Lower lobe of right lung (tissue), 2 donors: ENCODE measurements around the gene ASB5. TPM values are rescaled to one million over a fixed set of nuclear protein-coding genes. Genes with fewer than 3 reads are reported as not detected.
A peak's percentile ranks its signal among the peaks of the same experiment; 100 is the strongest.

Source experiments
- ATAC-seq, 2 donors: fragments of 200-7000 bp; cut with Tn5 transposase; one replicate each; pipeline ENCODE4 v1.9.1; 2020 to 2022; ENCODE audit warnings: mild to moderate bottlenecking in 2 of 2, moderate library complexity in 2 of 2
- DNase-seq: peaks from one replicate; pipeline ENCODE4 v3.0.0-alpha.2; 2020
- H3K27ac ChIP-seq: fragments of 200-600 bp; one replicate; pipeline ENCODE4 v1.8.0; 2022
- H3K27me3 ChIP-seq: fragments of 200-600 bp; one replicate; pipeline ENCODE4 v1.8.0; 2022; ENCODE audit warnings: low read depth
- H3K36me3 ChIP-seq: fragments of 200-600 bp; one replicate; pipeline ENCODE4 v1.8.0; 2022; ENCODE audit warnings: mild to moderate bottlenecking
- H3K4me1 ChIP-seq: fragments of 200-600 bp; one replicate; pipeline ENCODE4 v1.8.0; 2022
- H3K4me3 ChIP-seq: fragments of 200-600 bp; one replicate; pipeline ENCODE4 v1.8.0; 2022; ENCODE audit warnings: mild to moderate bottlenecking
- H3K9me3 ChIP-seq: fragments of 200-600 bp; one replicate; pipeline ENCODE4 v1.8.0; 2022
- intact Hi-C: fragments of 100-400 bp; cut with DNase I; formaldehyde crosslinking; loops from one replicate; pipeline ENCODE4 v1.11.0; 2022
- total RNA-seq: library from RNA; stranded (reverse); fragmentation: NEBNext Ultra II Directional; extraction: Animal tissue kit (Norgen Biotek cat#: 25700); gene quantifications from one replicate; pipeline ENCODE4 v1.2.1, GENCODE V29; 2021
- TF ChIP-seq, protein P1 (sequence below): fragments of 200-600 bp; IDR thresholded peaks from one replicate; pipeline ENCODE4 v1.8.0; 2022; ENCODE audit warnings: antibody characterized with exemption, mild to moderate bottlenecking
- donor health status: DM: no; HTN: yes; CAD: no; lungs with severe emphysema.

Gene ASB5
- total RNA-seq, 1 donor from 2014 or later, result not detected

DNA sequence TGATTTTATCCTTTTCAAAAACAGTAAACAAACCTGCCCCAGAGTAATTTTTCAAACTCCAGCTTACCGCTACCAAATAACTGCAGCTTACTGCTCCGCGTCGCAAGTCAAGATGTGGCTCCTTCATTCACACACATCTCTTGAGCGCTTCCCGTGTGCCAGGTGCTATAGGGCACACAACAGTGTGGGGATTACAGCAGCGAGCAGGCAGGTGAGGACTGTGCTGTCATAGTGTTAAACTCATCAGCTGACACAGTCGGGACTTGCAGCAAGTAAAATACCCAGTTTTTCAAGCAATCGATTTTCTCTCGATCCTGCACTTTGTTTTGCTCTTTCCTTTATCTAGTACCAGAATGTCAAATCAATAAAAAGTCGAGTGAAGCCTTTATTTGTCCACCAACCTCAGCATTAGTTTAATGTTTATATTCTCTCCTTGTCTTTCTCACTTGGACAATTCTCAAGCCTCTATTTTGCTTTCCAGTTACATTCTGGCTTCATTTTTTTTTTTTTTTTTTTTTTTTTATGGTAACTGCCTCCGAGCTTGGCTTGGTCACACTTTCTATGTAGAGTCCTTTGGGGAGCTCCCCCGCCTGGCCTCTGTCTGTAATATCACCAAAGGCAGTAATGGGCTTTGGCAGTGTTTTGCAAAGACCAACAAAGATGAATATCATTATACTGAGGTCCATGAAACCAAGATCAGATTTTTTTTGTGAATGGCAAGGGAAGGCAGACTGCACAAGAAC is 8.3 kb upstream of the ASB5 start:
- intact Hi-C loops, result no loop called here
- no peaks in the 10 kb centered on the region for H3K27me3 ChIP-seq
- no peaks in the 10 kb centered on the region for H3K4me1 ChIP-seq
- DNase-seq, result peak; percentile 46
- TF ChIP-seq, protein P1, sequence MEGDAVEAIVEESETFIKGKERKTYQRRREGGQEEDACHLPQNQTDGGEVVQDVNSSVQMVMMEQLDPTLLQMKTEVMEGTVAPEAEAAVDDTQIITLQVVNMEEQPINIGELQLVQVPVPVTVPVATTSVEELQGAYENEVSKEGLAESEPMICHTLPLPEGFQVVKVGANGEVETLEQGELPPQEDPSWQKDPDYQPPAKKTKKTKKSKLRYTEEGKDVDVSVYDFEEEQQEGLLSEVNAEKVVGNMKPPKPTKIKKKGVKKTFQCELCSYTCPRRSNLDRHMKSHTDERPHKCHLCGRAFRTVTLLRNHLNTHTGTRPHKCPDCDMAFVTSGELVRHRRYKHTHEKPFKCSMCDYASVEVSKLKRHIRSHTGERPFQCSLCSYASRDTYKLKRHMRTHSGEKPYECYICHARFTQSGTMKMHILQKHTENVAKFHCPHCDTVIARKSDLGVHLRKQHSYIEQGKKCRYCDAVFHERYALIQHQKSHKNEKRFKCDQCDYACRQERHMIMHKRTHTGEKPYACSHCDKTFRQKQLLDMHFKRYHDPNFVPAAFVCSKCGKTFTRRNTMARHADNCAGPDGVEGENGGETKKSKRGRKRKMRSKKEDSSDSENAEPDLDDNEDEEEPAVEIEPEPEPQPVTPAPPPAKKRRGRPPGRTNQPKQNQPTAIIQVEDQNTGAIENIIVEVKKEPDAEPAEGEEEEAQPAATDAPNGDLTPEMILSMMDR, result peak; percentile 32
- peak; percentile 64 to 83 for ATAC-seq
- no peak overlapping the region for H3K4me3 ChIP-seq
- no peaks in the 10 kb centered on the region for H3K9me3 ChIP-seq
- no peaks in the 10 kb centered on the region for H3K36me3 ChIP-seq
- no peak overlapping the region for H3K27ac ChIP-seq

DNA sequence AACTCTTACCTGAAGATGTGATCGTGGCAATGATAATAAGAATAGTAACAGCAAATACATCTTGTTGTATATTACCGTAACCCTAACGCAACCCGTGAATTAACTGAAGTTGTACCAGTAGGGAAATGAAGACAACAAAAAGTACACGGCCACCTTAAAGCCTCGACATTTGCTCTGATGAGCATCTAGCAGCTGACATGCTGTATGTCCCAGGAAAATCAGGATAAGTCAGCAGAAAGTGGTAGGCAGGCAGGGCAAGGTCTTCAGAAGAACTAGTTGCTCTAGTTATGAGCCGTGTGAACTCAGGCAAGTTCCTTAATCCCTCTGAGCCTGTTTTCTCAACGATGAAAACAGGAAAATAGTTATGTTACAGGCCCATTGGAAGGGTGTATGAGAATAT is 7.7 kb upstream of the ASB5 start:
- Histone ChIP-seq H3K27me3 (no peaks in the 10 kb centered on the region), H3K4me3 (no peak overlapping the region), H3K27ac (no peak overlapping the region), H3K36me3 (no peaks in the 10 kb centered on the region), H3K4me1 (no peaks in the 10 kb centered on the region), H3K9me3 (no peaks in the 10 kb centered on the region)
- TF ChIP-seq, protein P1, result no peak
- ATAC-seq (no peak), DNase-seq (no peak)
- intact Hi-C loops, result no loop called here

DNA sequence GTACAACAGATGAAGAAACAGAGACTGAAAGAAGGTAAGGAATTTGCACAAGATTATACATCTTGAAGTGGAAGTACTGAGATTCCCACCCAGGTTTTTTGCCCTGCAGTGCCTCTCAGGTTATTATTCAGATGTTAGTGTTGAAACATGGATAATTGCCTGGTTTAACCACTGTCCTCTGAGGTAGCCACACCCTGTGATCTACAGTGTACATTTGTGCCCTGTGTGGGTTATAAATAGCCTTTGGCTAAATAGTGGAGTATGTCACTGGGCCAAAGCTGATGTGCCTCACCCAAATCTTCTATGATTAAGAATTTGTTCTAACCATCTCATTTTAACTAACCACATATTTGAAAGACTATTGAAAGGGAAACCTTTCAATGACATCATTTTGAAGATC is 5.4 kb upstream of the ASB5 start:
- Histone ChIP-seq H3K9me3 (no peaks in the 10 kb centered on the region), H3K36me3 (no peaks in the 10 kb centered on the region), H3K4me3 (no peak overlapping the region), H3K27ac (no peak overlapping the region), H3K4me1 (no peaks in the 10 kb centered on the region), H3K27me3 (no peaks in the 10 kb centered on the region)
- no peak for DNase-seq
- TF ChIP-seq, protein P1, result no peak
- no peak for ATAC-seq
- intact Hi-C loops, result no loop called here

DNA sequence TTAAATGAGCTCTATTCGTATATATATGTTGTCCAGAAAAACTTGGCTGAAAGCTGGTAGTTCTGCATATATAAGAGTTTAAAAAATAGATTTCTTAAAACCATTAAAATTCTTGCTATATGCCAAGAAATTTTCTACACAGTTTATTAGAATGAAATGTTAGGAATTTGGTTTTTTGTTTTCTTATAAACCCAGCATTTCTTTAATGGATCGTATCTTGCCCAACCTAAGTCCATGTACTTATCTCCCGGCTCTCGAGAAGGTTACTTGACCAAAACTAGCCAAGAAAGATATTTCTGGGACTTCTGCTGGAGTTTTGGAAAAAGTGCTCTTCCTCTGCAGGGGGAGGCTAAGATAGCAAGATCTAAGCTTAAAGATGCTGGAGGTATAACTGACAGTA is 4.7 kb upstream of the ASB5 start:
- ATAC-seq (no peak), DNase-seq (no peak)
- TF ChIP-seq, protein P1, result no peak
- H3K27me3 ChIP-seq, result no peaks in the 10 kb centered on the region
- H3K4me1 ChIP-seq, result no peaks in the 10 kb centered on the region
- H3K9me3 ChIP-seq, result no peaks in the 10 kb centered on the region
- intact Hi-C loops, result no loop called here
- no peak overlapping the region for H3K4me3 ChIP-seq
- no peaks in the 10 kb centered on the region for H3K36me3 ChIP-seq
- H3K27ac ChIP-seq, result no peak overlapping the region

DNA sequence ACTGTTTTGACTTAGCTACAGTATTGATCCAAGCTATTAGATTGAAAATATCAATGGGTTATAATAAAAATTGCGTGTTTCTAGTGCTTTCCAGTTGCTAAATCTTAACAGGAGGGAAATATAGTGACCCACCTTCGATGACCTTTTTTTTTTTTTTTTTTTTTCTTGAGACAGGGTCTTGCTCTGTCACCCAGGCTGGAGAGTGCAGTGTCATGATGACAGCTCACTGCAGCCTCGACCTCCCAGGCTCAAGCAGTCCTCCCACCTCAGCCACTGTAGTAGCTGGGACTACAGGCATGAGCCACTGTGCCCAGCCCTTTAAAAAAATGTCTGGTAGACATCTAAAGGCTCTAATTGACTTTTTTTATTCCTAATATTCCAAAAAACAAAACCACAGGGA is 3.8 kb upstream of the ASB5 start:
- no peak overlapping the region for H3K27ac ChIP-seq
- no peaks in the 10 kb centered on the region for H3K36me3 ChIP-seq
- TF ChIP-seq, protein P1, result no peak
- no peak for DNase-seq
- intact Hi-C loops, result no loop called here
- H3K27me3 ChIP-seq, result no peaks in the 10 kb centered on the region
- no peak for ATAC-seq
- H3K4me3 ChIP-seq, result no peak overlapping the region
- no peaks in the 10 kb centered on the region for H3K4me1 ChIP-seq
- H3K9me3 ChIP-seq, result no peaks in the 10 kb centered on the region
